MM.1S (cell line): ENCODE measurements around the gene C1orf198.

ENCODE experiments used
- EZH2 ChIP-seq: fragments of 300-600 bp; sonication (generic); optimal IDR thresholded peaks from 2 replicates; pipeline ENCODE3; 2017; ENCODE audit warnings: low read depth, mild to moderate bottlenecking, antibody characterized with exemption, low read length, mixed read lengths
- EZH2phosphoT487 ChIP-seq: fragments of 300-600 bp; sonication (generic); IDR thresholded peaks from 2 replicates; pipeline ENCODE4 v1.6.1; 2018; ENCODE audit warnings: antibody characterized with exemption, low read length
- TF ChIP-seq, protein P1 (sequence below): fragments of 300-600 bp; sonication (generic); IDR thresholded peaks from 2 replicates; pipeline ENCODE4 v1.5.1; 2016; ENCODE audit warnings: antibody characterized with exemption, low read length, mixed read lengths

DNA sequence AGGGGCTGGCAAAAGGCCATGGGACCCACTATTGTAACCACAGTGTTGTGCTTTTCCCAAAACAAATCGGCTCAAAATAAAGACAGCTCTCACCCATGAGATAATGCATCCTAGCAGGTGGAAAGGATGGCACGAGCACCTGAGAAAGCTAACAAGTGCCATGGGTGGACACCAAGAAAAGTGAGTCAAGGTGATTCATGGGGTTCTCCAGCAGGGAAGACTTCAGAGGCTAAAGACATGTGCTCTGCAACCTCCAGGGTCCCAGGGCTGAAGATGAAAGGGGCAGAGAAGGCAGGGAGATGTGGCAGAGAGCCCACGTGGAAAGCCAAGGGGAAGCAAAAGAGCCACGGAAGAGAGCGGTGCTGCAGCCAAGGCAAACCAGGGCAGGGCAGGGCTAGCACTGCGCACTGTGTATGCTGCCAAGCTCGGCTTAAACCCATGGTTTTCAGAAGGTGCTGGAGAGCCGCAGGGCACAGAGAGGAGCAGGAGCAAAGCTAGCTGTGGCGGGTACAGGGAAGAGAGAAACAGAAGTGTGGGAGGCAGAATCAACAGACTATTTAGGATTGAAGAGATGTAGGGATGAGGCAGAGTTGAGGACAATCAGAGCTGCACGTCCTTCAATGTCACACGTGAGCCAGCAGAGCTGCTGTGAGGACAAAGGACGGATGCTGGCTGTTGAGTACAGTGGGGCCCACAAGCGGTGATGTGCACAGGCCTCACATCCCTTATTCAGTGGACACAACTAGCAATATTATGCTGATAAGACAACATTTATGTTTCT, 41.8 kb upstream of the C1orf198 start:
- TF ChIP-seq, protein P1, sequence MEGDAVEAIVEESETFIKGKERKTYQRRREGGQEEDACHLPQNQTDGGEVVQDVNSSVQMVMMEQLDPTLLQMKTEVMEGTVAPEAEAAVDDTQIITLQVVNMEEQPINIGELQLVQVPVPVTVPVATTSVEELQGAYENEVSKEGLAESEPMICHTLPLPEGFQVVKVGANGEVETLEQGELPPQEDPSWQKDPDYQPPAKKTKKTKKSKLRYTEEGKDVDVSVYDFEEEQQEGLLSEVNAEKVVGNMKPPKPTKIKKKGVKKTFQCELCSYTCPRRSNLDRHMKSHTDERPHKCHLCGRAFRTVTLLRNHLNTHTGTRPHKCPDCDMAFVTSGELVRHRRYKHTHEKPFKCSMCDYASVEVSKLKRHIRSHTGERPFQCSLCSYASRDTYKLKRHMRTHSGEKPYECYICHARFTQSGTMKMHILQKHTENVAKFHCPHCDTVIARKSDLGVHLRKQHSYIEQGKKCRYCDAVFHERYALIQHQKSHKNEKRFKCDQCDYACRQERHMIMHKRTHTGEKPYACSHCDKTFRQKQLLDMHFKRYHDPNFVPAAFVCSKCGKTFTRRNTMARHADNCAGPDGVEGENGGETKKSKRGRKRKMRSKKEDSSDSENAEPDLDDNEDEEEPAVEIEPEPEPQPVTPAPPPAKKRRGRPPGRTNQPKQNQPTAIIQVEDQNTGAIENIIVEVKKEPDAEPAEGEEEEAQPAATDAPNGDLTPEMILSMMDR: no peak
- no peak for TF ChIP-seq EZH2phosphoT487
- TF ChIP-seq EZH2: no peak
